Measurements from ENCODE around the gene RPL36A.
A peak's percentile ranks its signal among the peaks of the same experiment; 100 is the strongest.

RPL36A gene

DNA sequence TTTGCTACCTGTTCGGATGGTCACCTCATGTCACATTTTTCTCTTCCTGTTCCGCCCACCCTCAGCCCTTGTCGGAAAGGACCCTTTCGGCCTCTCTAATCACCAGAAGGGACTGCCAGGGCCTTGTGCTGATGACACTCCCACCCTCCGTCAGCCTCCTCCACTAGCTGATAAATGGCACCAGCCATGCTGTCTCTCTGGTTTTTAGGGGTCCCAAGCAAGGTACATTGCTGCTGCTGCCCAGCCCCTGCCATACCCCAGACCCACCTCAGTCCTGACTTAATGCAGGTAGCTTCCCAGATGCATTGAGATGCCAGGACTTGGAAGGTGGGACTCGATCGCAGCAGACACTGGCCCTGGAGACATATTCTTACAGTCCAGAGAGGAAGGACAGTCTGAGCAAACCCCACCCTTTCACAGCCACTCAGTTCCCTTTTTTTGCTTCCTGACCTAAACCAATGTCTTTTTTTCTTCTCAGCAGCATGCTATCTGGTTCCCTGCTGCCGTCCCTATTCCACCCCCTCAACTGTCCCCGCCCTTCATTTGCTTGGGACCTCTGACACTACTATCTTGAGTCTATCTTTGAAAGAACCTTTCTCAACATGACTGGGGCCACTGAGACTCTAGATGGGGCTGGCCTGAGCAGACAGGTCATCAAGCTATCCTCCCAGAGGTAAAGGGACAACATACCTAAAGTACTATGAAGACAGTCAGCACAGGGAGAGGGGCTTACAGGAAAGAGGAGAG lies 4.8 kb upstream of the RPL36A start, which contains the start of gene BTK:
Gene BTK, minus strand, starts transcription at position 397 of the 747 bp plus-strand sequence. CDS start 10,907 bp downstream, outside the sequence.
- H3K4me3 ChIP-seq = no peak within 1 kb of the TSS
- no peak for DNase-seq (ENCODE audit: low read depth, low spot score)
- no peak within 1 kb of the TSS for H3K9ac ChIP-seq (ENCODE audit: insufficient read length)
- no peaks in the 10 kb centered on the region for H3K9me3 ChIP-seq (ENCODE audit: low read depth, low read length)
- H3K36me3 ChIP-seq (ENCODE audit: insufficient read depth, low read length) = no peaks in the 10 kb centered on the region
- TF ChIP-seq FOXP2 (optimal IDR thresholded peaks at IDR 0.05; ENCODE audit: control extremely low read depth, extremely low read length, insufficient read depth) = no peak
- TF ChIP-seq POLR2AphosphoS5 (IDR thresholded peaks at IDR 0.05; ENCODE audit: borderline replicate concordance, low read depth, low read length) = no peak
- TF ChIP-seq EZH2 (IDR thresholded peaks at IDR 0.05) = no peak
- H3K27ac ChIP-seq = no peak within 1 kb of the TSS

- no peak for DNase-seq (ENCODE audit: low read depth, low spot score)
- Histone ChIP-seq H3K4me3 (no peak overlapping the region), H3K9ac (ENCODE audit: insufficient read length) (no peak overlapping the region), H3K27ac (no peak overlapping the region), H3K9me3 (ENCODE audit: low read depth, low read length) (no peaks in the 10 kb centered on the region), H3K36me3 (ENCODE audit: insufficient read depth, low read length) (peaks cover 3% of the 10 kb centered on the region)
- TF ChIP-seq POLR2AphosphoS5 (IDR thresholded peaks at IDR 0.05; ENCODE audit: borderline replicate concordance, low read depth, low read length) (no peak), FOXP2 (optimal IDR thresholded peaks at IDR 0.05; ENCODE audit: control extremely low read depth, extremely low read length, insufficient read depth) (no peak), EZH2 (IDR thresholded peaks at IDR 0.05) (no peak)
These were observed 4.3 kb upstream of the RPL36A start for GRCh38 chrX:101386542-101386885.

DNA sequence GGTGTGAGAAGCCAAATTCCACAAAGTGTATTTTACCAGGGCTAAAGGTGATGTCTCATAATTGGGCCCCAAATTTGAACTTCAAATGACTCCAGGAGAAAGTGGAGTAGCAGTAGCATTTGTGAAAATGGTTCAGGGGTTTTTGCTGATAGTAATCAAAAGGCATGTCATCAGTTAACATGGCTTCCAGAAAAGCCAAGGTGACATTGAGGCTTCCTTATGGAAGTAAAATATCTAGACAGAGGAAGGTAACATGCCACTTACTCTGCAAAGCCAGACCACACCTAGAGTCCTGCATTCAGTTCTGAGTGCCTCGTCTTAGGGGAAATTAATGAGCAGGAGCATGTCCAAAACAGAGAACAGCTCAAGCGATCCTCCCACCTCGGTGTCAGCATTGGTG lies 2.2 kb upstream of the RPL36A start:
- no peak for DNase-seq (ENCODE audit: low read depth, low spot score)
- TF ChIP-seq POLR2AphosphoS5 (IDR thresholded peaks at IDR 0.05; ENCODE audit: borderline replicate concordance, low read depth, low read length) = no peak
- no peak for TF ChIP-seq EZH2 (IDR thresholded peaks at IDR 0.05)
- TF ChIP-seq FOXP2 (optimal IDR thresholded peaks at IDR 0.05; ENCODE audit: control extremely low read depth, extremely low read length, insufficient read depth) = no peak
- no peak overlapping the region for H3K4me3 ChIP-seq
- no peak overlapping the region for H3K27ac ChIP-seq
- no peaks in the 10 kb centered on the region for H3K9me3 ChIP-seq (ENCODE audit: low read depth, low read length)
- H3K9ac ChIP-seq (ENCODE audit: insufficient read length) = no peak overlapping the region
- H3K36me3 ChIP-seq (ENCODE audit: insufficient read depth, low read length) = peaks cover 24% of the 10 kb centered on the region

DNA sequence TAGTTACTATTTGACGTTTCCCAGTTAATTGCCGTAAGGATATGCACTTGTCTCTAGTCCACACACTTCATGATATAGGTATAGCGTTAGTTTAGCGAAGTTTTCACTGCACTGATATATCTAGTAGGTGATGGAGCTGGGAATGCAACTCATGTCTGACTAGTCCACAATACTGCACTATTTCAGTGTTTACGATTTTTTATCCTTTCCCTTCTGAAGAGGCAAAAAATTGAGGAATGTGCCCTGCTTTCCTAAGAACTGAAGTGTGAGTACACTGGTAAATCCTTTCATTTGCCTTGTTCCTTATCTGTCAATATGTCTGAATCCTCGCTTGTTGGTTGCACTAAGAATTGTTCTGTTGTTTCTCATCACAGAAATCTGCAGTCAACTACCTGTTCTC lies 1.0 kb downstream of the RPL36A start:
- TF ChIP-seq FOXP2 (optimal IDR thresholded peaks at IDR 0.05; ENCODE audit: control extremely low read depth, extremely low read length, insufficient read depth) (no peak), POLR2AphosphoS5 (IDR thresholded peaks at IDR 0.05; ENCODE audit: borderline replicate concordance, low read depth, low read length) (no peak), EZH2 (IDR thresholded peaks at IDR 0.05) (no peak)
- Histone ChIP-seq H3K36me3 (ENCODE audit: insufficient read depth, low read length) (peaks cover 44% of the 10 kb centered on the region), H3K27ac (peak overlapping the region; percentile 88), H3K9me3 (ENCODE audit: low read depth, low read length) (no peaks in the 10 kb centered on the region), H3K9ac (ENCODE audit: insufficient read length) (peak overlapping the region; percentile 99), H3K4me3 (peak overlapping the region; percentile 86)
- no peak for DNase-seq (ENCODE audit: low read depth, low spot score)

GRCh38 chrX:101393530-101394305 lies 2.9 kb downstream of the RPL36A start:
- Histone ChIP-seq H3K27ac (peak overlapping the region; percentile 42; the same call in 1 of the 2 replicates), H3K36me3 (ENCODE audit: insufficient read depth, low read length) (peaks cover 44% of the 10 kb centered on the region), H3K4me3 (no peak overlapping the region), H3K9me3 (ENCODE audit: low read depth, low read length) (no peaks in the 10 kb centered on the region), H3K9ac (ENCODE audit: insufficient read length) (peak overlapping the region; percentile 5)
- no peak for TF ChIP-seq EZH2 (IDR thresholded peaks at IDR 0.05)
- DNase-seq (ENCODE audit: low read depth, low spot score) = no peak

- Histone ChIP-seq H3K9ac (ENCODE audit: insufficient read length) (no peak overlapping the region), H3K36me3 (ENCODE audit: insufficient read depth, low read length) (peaks cover 44% of the 10 kb centered on the region), H3K4me3 (no peak overlapping the region), H3K9me3 (ENCODE audit: low read depth, low read length) (no peaks in the 10 kb centered on the region), H3K27ac (peak overlapping the region; percentile 42; the same call in 1 of the 2 replicates)
- no peak for TF ChIP-seq FOXP2 (optimal IDR thresholded peaks at IDR 0.05; ENCODE audit: control extremely low read depth, extremely low read length, insufficient read depth)
- TF ChIP-seq EZH2 (IDR thresholded peaks at IDR 0.05) = no peak
- no peak for TF ChIP-seq POLR2AphosphoS5 (IDR thresholded peaks at IDR 0.05; ENCODE audit: borderline replicate concordance, low read depth, low read length)
- no peak for DNase-seq (ENCODE audit: low read depth, low spot score)
These were observed 3.6 kb downstream of the RPL36A start for GRCh38 chrX:101394372-101394771.

GRCh38 chrX:101395789-101396188 lies 5.0 kb downstream of the RPL36A start:
- Histone ChIP-seq H3K4me3 (no peak overlapping the region), H3K9ac (ENCODE audit: insufficient read length) (no peak overlapping the region), H3K27ac (peak overlapping the region; percentile 16; the same call in 1 of the 2 replicates), H3K36me3 (ENCODE audit: insufficient read depth, low read length) (peaks cover 44% of the 10 kb centered on the region), H3K9me3 (ENCODE audit: low read depth, low read length) (no peaks in the 10 kb centered on the region)
- no peak for DNase-seq (ENCODE audit: low read depth, low spot score)
- TF ChIP-seq EZH2 (IDR thresholded peaks at IDR 0.05) (no peak), FOXP2 (optimal IDR thresholded peaks at IDR 0.05; ENCODE audit: control extremely low read depth, extremely low read length, insufficient read depth) (no peak), POLR2AphosphoS5 (IDR thresholded peaks at IDR 0.05; ENCODE audit: borderline replicate concordance, low read depth, low read length) (no peak)

DNA sequence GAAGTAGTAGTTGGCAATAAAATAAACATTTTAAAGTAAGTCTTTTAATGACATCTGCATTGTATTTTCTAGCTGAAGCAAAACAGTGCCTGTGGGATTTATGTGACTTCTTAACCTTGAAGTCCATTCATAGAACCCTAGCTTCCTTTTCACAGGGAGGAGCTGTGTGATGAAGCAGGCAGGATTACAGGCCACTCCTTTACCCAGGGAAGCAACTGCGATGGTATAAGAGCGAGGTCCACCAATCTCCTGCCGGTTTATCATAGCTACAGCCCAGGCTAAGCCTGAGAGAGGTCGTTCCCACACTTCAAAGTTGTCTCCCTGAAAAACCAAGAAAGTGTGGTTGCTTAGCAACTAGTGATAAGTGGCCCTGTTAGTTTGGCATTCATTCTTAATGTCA lies 7.0 kb downstream of the RPL36A start:
- no peak for DNase-seq (ENCODE audit: low read depth, low spot score)
- 0 out of 2 replicates have a peak overlapping the region, but pooled peaks have one; percentile 31 for H3K27ac ChIP-seq
- TF ChIP-seq POLR2AphosphoS5 (IDR thresholded peaks at IDR 0.05; ENCODE audit: borderline replicate concordance, low read depth, low read length) (no peak), EZH2 (IDR thresholded peaks at IDR 0.05) (no peak), FOXP2 (optimal IDR thresholded peaks at IDR 0.05; ENCODE audit: control extremely low read depth, extremely low read length, insufficient read depth) (no peak)

More for the DNA sequence above, 7.0 kb downstream of the RPL36A start:
- no peaks in the 10 kb centered on the region for H3K9me3 ChIP-seq (ENCODE audit: low read depth, low read length)
- H3K9ac ChIP-seq (ENCODE audit: insufficient read length) = no peak overlapping the region
- no peak overlapping the region for H3K4me3 ChIP-seq
- H3K36me3 ChIP-seq (ENCODE audit: insufficient read depth, low read length) = peaks cover 29% of the 10 kb centered on the region

Data from SK-N-MC (cell line).